ENCODE results near the gene PWP2.
"Not testable (repeated sequence)": the region's sequence is repeated elsewhere in the genome, so short reads cannot be mapped to it uniquely, and the experiment has no call there.

GRCh38 chr21:44167527-44167926, 60.3 kb downstream of the PWP2 start:
- TF ChIP-seq ELK1 (IDR thresholded peaks at IDR 0.05; ENCODE audit: borderline replicate concordance, low read depth, low read length); CTCF (conservative IDR thresholded peaks at IDR 0.05; ENCODE audit: low read depth, low read length); RCOR1 (IDR thresholded peaks at IDR 0.05; ENCODE audit: insufficient replicate concordance, low read length): not testable (repeated sequence)

Measured in IMR-90 (cell line).